HG02973 (cell line): ENCODE measurements around the gene IL17RD.

ENCODE experiments used
- ATAC-seq: cut with Tn5 transposase; IDR thresholded peaks from one replicate; pipeline ENCODE4 v1.9.1; 2021; ENCODE audit warnings: moderate library complexity; ENCODE audit not compliant: unreplicated experiment

The IL17RD gene

DNA sequence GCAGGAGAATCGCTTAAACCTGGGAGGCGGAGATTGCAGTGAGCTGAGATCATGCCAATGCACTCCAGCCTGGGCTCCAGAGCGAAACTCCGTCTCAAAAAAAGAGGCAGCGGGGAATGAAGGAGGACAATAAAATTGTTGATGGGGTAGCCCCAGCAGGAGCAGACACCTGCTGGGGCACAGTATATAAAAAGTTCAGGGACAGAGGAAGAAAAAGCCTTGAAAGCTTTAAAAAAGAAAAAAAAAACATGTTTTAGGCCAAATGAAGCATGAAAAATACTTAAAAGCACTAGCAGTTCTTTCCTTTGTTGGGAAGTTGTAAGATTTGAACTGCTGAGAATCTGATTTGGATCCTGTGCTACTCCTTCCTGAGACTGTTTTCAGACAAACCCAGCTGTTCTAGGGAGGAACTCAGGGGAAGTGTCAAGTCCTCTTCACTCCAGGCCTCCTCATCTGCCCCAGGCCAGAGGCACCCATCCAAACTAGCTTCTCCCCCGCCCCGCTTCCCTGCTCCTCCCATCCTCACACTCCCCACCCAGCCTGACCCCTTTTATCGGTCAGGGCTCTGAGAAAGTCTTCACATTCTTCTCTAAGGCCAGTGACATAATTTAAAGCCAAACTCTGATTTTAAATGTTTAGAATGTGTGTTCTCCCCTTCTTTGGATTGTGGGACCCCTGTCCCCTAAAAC lies 4.9 kb downstream of the IL17RD start:
- no peak for ATAC-seq

GRCh38 chr3:57158813-57159738 lies 6.1 kb downstream of the IL17RD start:
- no peak for ATAC-seq

GRCh38 chr3:57158325-57158724 lies 6.8 kb downstream of the IL17RD start:
- ATAC-seq: no peak

DNA sequence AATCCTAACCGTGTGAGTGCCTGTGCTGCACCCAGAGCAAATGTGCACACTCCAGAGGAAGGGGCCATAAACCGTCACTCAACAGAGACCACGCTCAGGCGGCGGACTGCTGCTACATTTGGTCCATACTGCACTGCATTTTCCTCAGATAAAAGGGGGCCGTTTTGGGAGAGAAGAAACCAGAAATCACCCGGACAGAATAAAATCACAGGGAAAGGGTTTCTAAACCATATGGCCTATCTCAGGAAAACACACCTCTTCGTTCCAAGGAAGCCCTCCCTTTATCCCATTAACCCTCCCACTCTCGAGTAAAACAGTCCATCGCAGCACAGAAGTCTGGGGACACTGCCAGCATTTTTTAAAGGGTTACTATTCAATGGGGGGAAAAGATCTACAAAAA lies 7.6 kb downstream of the IL17RD start:
- no peak for ATAC-seq

GRCh38 chr3:57155310-57155643 lies 9.9 kb downstream of the IL17RD start:
- no peak for ATAC-seq

DNA sequence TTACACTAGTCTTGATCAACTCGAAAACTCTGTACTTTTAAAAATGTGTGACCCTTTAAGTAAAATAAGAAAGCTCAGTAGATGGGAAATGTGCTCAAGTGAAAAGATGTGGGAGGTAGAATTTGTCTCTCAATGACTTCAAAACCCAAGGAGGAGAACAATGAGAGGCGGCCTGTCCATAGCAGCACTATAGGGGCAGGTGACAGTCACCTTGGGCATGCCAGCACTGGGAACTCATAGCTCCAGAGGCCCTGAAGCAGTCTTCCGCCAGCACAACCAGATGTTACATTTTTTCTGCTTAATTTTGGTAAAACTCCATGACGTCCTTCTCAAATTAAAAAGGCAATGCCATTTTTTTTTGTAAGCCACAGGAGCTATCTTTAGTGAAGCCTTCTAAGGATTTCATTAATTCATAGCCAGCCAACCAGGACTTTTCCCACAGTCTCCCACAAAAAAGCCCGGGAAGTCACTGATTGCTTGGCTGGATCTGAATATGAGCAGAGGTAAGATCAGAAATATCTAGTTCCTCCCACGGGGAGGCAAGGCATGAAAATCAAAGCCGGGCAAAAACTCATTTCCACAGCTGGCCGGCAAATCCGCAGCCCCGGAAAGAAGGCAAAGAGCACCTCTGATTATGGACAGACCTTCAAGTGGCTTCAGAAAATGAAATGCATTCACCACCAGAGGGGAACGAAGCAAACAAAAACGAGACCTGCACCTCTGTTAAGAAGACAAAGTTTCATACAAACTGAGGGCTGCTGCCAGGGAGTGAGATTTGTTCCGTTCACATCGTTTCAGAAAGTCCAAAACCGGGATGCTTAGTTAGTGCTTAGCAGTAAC lies 10.5 kb downstream of the IL17RD start:
- no peak for ATAC-seq

DNA sequence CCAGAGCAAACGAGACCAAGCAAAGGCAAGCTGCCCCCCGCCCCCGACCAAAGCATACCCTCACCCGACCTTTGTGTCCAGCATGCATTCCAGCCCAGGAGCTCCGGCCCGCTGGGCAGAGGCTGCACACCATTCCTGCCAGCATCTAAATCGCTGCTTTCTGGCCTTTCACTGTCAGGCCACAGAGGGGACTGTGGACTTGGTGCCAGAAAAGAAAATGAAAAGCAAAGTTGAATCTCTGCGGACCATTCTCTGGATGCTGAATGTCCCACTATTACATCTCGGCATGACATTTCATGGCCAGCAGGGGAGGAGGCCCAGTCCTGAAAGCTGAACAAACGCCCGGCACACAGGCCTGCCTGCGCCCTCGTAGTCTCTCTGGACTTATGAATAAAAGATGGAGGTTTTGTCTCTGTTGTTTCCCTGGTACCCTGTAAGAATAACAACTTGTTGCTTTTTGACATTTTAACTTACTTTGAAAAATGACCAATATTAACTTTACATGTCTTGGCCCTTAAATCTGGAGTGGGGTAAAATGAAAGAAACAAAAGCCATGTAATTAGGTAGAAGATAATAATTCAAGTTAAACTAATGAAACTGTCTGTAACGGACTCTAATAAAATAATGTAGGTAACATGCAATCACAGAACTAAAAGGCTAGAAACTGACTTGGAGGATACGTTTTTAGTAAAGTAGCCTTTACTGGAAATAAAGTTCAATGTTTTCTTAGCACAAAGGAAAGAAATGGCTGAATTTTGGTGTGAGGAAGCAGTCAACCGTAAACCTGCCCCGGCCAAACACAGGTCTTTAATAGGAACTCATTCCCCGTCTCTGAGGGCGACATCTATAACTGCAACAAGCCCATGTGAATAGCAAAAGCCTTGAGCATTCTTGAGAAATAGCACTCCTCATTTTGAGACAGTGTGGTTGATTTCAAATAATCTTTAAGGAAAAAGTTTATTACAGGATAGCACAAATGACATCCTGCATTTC lies 12.7 kb downstream of the IL17RD start:
- no peak for ATAC-seq

DNA sequence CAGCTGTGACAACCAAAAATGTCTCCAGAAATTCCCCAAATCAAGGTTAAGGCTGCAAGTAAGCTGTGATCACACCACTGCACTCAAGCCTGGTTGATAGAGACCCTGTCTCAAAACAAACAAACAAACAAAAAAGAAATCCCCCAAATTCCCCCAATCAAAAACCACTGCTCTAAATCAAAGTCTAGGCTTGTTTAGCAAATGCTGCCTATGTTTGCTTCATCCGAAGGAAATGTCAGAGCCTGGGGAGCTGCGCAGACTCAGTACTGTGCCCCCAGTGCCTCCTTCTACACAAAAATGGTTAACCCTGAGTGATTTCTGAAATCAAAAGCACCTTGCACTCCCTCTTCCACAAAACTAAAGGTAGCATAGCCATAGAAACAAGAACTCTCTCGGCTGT lies 13.4 kb downstream of the IL17RD start:
- ATAC-seq: no peak

GRCh38 chr3:57151021-57151449 lies 14.1 kb downstream of the IL17RD start:
- ATAC-seq: no peak

- no peak for ATAC-seq
Measured at GRCh38 chr3:57150113-57150581, 15.0 kb downstream of the IL17RD start.

GRCh38 chr3:57147071-57147470 lies 18.1 kb downstream of the IL17RD start:
- ATAC-seq: no peak

DNA sequence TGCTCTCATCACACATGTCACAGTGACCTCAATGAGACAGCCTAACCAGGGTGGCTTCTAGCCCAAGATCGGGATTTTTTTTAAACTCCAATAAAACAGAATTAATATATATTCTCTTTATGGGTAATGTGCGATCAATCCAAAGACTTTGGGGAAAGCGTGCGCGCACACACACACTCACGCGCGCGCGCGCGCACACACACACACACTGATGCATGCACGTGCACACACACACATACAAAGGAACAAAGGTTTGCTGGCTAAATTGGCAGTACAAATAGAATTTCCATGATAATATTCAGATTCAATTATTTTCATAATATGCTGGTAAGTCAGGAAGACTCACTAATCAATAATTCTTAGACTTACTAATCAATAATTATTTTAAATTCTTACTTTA lies 19.3 kb downstream of the IL17RD start:
- no peak for ATAC-seq

- no peak for ATAC-seq
Measured at GRCh38 chr3:57144952-57145351, 20.2 kb downstream of the IL17RD start.

GRCh38 chr3:57143886-57144459 lies 21.2 kb downstream of the IL17RD start:
- ATAC-seq: no peak

GRCh38 chr3:57142411-57142723 lies 22.8 kb downstream of the IL17RD start:
- ATAC-seq: no peak

DNA sequence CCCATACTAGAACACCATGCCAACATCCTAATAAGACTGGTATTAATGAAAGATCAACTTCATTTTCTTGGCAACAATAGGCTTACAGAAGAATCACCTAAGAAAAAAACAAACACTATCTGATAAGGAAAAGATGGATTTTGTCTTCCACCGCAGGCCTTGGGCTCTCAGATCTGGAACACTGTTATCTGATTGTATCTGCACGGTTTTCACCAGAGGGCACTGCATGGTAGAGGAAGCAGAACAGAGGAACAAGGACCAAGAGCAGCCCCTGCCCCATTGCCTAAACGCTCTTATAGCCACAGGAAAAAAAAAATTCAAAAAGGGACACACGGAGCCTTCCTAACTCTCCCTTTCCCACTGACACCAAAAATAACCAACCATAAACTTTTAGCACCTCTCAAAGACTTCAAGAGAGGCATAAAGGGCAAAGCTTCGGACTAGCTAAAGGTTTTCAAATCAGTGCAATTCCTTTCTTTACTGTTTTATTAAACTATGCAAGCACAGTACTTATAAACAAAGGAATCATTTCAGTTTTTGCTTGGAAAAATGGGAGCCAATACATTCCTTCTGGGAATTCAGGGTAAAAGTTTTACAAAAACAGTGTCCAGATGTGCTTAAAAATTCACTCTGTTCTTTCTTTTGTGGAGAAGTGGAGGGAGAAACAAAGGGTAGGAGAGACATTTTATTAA lies 23.3 kb downstream of the IL17RD start:
- ATAC-seq: no peak

- no peak for ATAC-seq
Measured at GRCh38 chr3:57140894-57141293, 24.3 kb downstream of the IL17RD start.

DNA sequence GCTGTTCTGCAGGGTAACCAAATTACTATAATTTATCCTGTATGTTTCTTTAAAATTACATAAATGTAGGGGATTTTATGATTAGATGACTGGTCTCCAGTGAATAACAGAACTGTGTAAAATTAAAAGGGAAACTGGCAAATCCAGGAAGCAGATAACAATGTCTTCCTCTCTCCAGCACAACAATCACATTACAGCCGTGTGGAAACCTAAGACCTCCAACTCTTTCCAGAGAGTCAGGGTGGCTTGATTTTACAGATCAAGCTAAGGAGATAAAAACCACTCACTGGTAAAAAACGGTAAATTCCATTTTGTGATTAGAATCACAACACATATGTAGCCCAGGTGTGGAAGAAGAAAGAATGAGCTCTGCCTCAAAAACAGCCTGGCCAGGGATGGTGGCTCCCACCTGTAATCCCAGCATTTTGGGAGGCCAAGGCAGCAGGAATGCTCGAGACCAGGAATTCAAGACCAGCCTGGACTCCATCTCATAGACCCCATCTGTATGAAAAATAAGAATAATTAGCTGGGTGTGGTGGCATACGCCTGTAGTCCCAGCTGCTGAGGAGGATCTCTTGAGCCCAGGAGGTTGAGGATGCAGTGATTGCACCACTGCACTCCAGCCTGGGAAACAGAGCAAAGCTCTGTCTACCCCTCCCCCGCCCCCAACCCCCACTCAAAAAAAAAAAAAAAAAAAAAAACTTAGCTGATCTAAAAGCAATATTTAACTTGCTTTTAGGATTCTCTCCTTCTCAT lies 29.0 kb downstream of the IL17RD start:
- ATAC-seq: no peak

DNA sequence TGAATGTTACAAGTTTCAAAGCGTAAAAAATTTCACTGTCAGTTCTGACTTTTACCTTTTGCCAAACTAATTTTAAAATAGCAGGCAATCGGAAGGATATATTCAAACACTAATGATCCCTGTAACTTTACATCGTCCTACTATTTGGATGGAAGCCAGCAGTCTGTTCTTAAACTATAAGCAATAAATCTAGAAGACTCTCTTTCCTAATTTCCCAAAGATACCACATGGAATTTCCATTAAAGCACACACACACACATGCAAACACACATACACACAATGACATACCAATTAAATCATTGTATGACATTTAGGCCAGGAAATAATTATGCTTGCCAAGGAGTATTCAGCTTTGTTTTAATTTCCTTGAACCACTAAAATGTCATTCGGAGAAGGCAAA lies 32.0 kb downstream of the IL17RD start:
- ATAC-seq: no peak
